Panc1 (cell line): Measurements from ENCODE around the gene FBP1. TPM values are rescaled to one million over a fixed set of nuclear protein-coding genes. Genes with fewer than 3 reads are reported as not detected.

Experiments used
- ATAC-seq: fragments of 200-7000 bp; cut with Tn5 transposase; 2 replicates; pipeline ENCODE4 v1.9.1; 2020; ENCODE audit warnings: mild to moderate bottlenecking, moderate library complexity
- BruUV-seq: library from RNA; stranded (reverse); fragments of 400-500 nt; replicated peaks from 2 replicates; lab custom pipeline; 2021; lab: Mats Ljungman, UMichigan
- CTCF ChIA-PET: fragments of 300-600 bp; sonication (Branson Sonifier 250); formaldehyde crosslinking; loops from one replicate; lab custom pipeline; 2022; ENCODE audit warnings: antibody characterized with exemption; lab: Charles Lee
- POLR2A ChIA-PET: fragments of 300-600 bp; sonication (Branson Sonifier 250); formaldehyde crosslinking; loops from one replicate; lab custom pipeline; 2022; ENCODE audit warnings: antibody characterized with exemption; lab: Charles Lee
- DNase-seq: peaks from one replicate; pipeline ENCODE4 v3.0.0-alpha.2; 2010; ENCODE audit warnings: low read depth, low spot score
- H3K27ac ChIP-seq: 2 replicates; pipeline ENCODE4 v1.5.1; 2011; ENCODE audit warnings: mild to moderate bottlenecking, low read length, inconsistent platforms
- H3K27me3 ChIP-seq: fragments of 200-500 bp; sonication (Bioruptor generic); 2 replicates; pipeline ENCODE4 v1.6.0; 2014; ENCODE audit warnings: low read length, inconsistent platforms; ENCODE audit not compliant: control insufficient read depth, insufficient read depth
- H3K36me3 ChIP-seq: fragments of 200-500 bp; sonication (Bioruptor generic); 2 replicates; pipeline ENCODE4 v1.5.1; 2014; ENCODE audit warnings: inconsistent platforms, mild to moderate bottlenecking, low read length, moderate library complexity; ENCODE audit not compliant: control insufficient read depth, insufficient read depth
- H3K4me1 ChIP-seq: 2 replicates; pipeline ENCODE4 v1.5.1; 2011; ENCODE audit warnings: inconsistent platforms, mild to moderate bottlenecking, low read length, moderate library complexity; ENCODE audit not compliant: control insufficient read depth, insufficient read depth
- H3K4me3 ChIP-seq, 2 experiments: 2 replicates each; pipeline ENCODE4 v1.5.1; 2011 to 2012; ENCODE audit warnings: low read depth in 2 of 2, low read length in 2 of 2, mild to moderate bottlenecking in 2 of 2, inconsistent platforms in 1 of 2, moderate library complexity in 1 of 2
- H3K9me3 ChIP-seq: fragments of 200-500 bp; sonication (Bioruptor generic); 2 replicates; pipeline ENCODE4 v1.5.1; 2014; ENCODE audit warnings: low read depth, mild to moderate bottlenecking, inconsistent platforms, low read length, moderate library complexity; ENCODE audit not compliant: control insufficient read depth, insufficient read depth
- CTCF ChIP-seq: fragments of 450-650 bp; IDR thresholded peaks from 2 replicates; pipeline ENCODE4 v1.5.1; 2017; ENCODE audit warnings: mild to moderate bottlenecking
- POLR2AphosphoS5 ChIP-seq: IDR thresholded peaks from 2 replicates; pipeline ENCODE4 v1.6.1; 2012; ENCODE audit warnings: mild to moderate bottlenecking, low read depth, low read length, moderate library complexity
- REST ChIP-seq, 2 experiments: IDR thresholded peaks; 2 replicates each; pipeline ENCODE4 v1.6.1; 2011 to 2012; ENCODE audit warnings: low read depth in 2 of 2, control low read depth in 1 of 2, low read length in 1 of 2, mild to moderate bottlenecking in 1 of 2, moderate library complexity in 1 of 2; ENCODE audit not compliant: insufficient read depth in 1 of 2
- SIN3A ChIP-seq: IDR thresholded peaks from 2 replicates; pipeline ENCODE4 v1.6.1; 2012; ENCODE audit warnings: low read depth, mild to moderate bottlenecking, low read length, moderate library complexity, borderline replicate concordance; ENCODE audit not compliant: insufficient read depth
- TCF7L2 ChIP-seq: IDR thresholded peaks from 2 replicates; pipeline ENCODE4 v1.6.1; 2011; ENCODE audit warnings: mild to moderate bottlenecking, low read depth, low read length, inconsistent platforms
- in situ Hi-C: cut with HindIII; loops from 2 replicates; pipeline ENCODE4 v1.10.0; 2016; ENCODE audit warnings: low sequenced_read_pairs, low pct_unique_long_range_greater_than_20kb
- intact Hi-C: fragments of 100-400 bp; cut with micrococcal nuclease; formaldehyde crosslinking; loops from one replicate; pipeline ENCODE4 v1.10.0; 2022; ENCODE audit not compliant: unreplicated experiment
- total RNA-seq: library from RNA; stranded (reverse); gene quantifications from one replicate; pipeline ENCODE4 v1.2.1, GENCODE V29; 2021; ENCODE audit not compliant: unreplicated experiment

The FBP1 gene
- total RNA-seq, 1 experiment from 2014 or later, result 0.36 TPM

DNA sequence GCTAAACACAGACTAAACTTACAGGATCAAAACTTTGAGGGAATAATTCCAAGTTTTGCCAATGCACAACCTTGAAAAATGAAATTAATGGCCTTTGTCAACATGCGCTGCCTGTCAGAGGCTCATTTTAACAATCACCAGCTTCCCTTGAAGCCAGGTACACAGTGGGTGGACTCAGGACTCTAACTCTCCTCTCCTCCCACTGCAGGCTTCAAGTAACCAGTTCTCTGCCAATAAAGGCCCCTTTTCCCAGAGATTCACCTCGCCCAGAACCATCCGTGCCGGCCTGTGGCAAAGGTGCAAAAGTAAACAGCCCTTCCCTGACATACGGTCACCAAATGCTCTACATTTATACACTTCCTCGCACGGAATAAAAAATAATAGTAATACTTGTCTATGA, 27.2 kb downstream of the FBP1 start:
- Histone ChIP-seq H3K27ac (no peak overlapping the region), H3K4me1 (no peaks in the 10 kb centered on the region), H3K36me3 (no peaks in the 10 kb centered on the region), H3K9me3 (no peaks in the 10 kb centered on the region), H3K27me3 (no peaks in the 10 kb centered on the region), H3K4me3 (no peak overlapping the region)
- intact Hi-C loops (no loop called here), in situ Hi-C loops (no loop called here)
- POLR2A ChIA-PET, result no interaction called here
- BruUV-seq, result no TSS peak
- CTCF ChIA-PET, result no interaction called here
- ATAC-seq, result no peak
- DNase-seq, result no peak
- TF ChIP-seq CTCF (no peak), SIN3A (no peak), POLR2AphosphoS5 (no peak), TCF7L2 (no peak), REST (IDR thresholded peaks at IDR 0.05; ENCODE audit: insufficient read depth in 1 of 2, low read depth in 2 of 2, low read length in 1 of 2) (no peak)

DNA sequence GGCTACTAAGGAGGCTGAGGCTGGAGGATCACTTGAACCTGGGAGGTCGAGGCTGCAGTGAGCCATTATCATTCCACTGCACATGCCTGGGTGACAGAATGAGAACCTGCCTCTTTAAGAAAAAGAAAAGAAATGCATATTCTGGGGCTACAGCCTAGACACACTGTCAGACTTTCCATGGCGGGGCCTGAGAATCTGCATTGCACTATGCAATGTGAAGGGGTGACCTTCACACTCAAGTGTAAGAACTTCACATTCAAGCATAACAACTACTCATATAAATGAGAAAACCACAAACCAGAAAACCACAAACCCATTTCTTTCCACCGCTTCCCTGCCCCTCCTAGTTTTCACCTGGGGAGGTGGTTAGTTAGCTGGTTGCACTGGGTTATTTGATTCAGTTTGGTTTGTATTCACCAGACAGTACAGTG, 27.7 kb downstream of the FBP1 start:
- in situ Hi-C loops (no loop called here), intact Hi-C loops (no loop called here)
- Histone ChIP-seq H3K4me3 (no peak overlapping the region), H3K9me3 (no peaks in the 10 kb centered on the region), H3K27me3 (no peaks in the 10 kb centered on the region), H3K27ac (no peak overlapping the region), H3K36me3 (no peaks in the 10 kb centered on the region), H3K4me1 (no peaks in the 10 kb centered on the region)
- TF ChIP-seq CTCF (no peak), TCF7L2 (no peak), REST (IDR thresholded peaks at IDR 0.05; ENCODE audit: insufficient read depth in 1 of 2, low read depth in 2 of 2, low read length in 1 of 2) (no peak), SIN3A (no peak), POLR2AphosphoS5 (no peak)
- no peak for DNase-seq
- CTCF ChIA-PET, result no interaction called here
- POLR2A ChIA-PET, result no interaction called here
- no peak for ATAC-seq
- BruUV-seq, result no TSS peak
